SK-N-SH (cell line): Measurements from ENCODE around the gene MYLK3. TPM values are rescaled to one million over a fixed set of nuclear protein-coding genes. Genes with fewer than 3 reads are reported as not detected.

Experiments used
- CTCF ChIA-PET: fragments of 300-600, 350-600 bp; formaldehyde crosslinking; extraction: SDS; loops from one replicate; lab custom pipeline; 2021; lab: Yijun Ruan, JAX
- POLR2A ChIA-PET: fragments of 350-600 bp; sonication (Branson Sonifier 250); formaldehyde crosslinking; extraction: SDS; loops from one replicate; lab custom pipeline; 2020; ENCODE audit warnings: antibody characterized with exemption, inconsistent platforms; lab: Yijun Ruan, JAX
- DNase-seq: peaks from one replicate; pipeline ENCODE4 v3.0.0; 2012
- H2AFZ ChIP-seq: fragments of 200-600 bp; sonication (generic); 2 replicates; pipeline ENCODE4 v1.8.1; 2016; ENCODE audit warnings: antibody characterized with exemption, mild to moderate bottlenecking, low read depth
- H3F3A ChIP-seq: fragments of 200-600 bp; sonication (generic); replicated peaks from 2 replicates; pipeline ENCODE3; 2016; ENCODE audit warnings: antibody characterized with exemption, mild to moderate bottlenecking; ENCODE audit not compliant: insufficient read depth
- H3K27ac ChIP-seq, 2 experiments: fragments of 200-500 bp in 1 of 2; fragments of 200-600 bp in 1 of 2; sonication (Bioruptor generic) in 1 of 2; sonication (generic), shearing (Covaris generic) in 1 of 2; 2 replicates each; pipeline versions ENCODE4 v1.5.1 to v1.6.1; 2014 to 2016; ENCODE audit warnings: low read depth in 2 of 2, inconsistent platforms in 1 of 2, low read length in 1 of 2, mild to moderate bottlenecking in 1 of 2, mixed read lengths in 1 of 2
- H3K27me3 ChIP-seq: fragments of 200-600 bp; sonication (generic), shearing (Covaris generic); 2 replicates; pipeline ENCODE4 v1.6.1; 2016; ENCODE audit warnings: mixed run types; ENCODE audit not compliant: insufficient read depth
- H3K36me3 ChIP-seq, 2 experiments: fragments of 200-500 bp in 1 of 2; fragments of 200-600 bp in 1 of 2; sonication (Bioruptor generic) in 1 of 2; sonication (generic) in 1 of 2; replicated peaks in 1 of 2; 2 replicates each; pipeline versions ENCODE3 to v1.5.1; 2014 to 2016; ENCODE audit warnings: low read length in 1 of 2, mild to moderate bottlenecking in 1 of 2; ENCODE audit not compliant: insufficient read depth in 2 of 2, control insufficient read depth in 1 of 2
- H3K4me1 ChIP-seq, 2 experiments: fragments of 200-500 bp in 1 of 2; fragments of 200-600 bp in 1 of 2; sonication (Bioruptor generic) in 1 of 2; sonication (generic), shearing (Covaris generic) in 1 of 2; 2 replicates each; pipeline versions ENCODE4 v1.5.1 to v1.6.1; 2014 to 2016; ENCODE audit warnings: low read depth in 1 of 2, low read length in 1 of 2, mixed run types in 1 of 2; ENCODE audit not compliant: insufficient read depth in 2 of 2, control insufficient read depth in 1 of 2
- H3K4me2 ChIP-seq: fragments of 200-600 bp; sonication (generic), shearing (Covaris generic); 2 replicates; pipeline ENCODE4 v1.6.1; 2017; ENCODE audit warnings: mixed run types
- H3K4me3 ChIP-seq, 2 experiments: fragments of 200-500 bp in 1 of 2; fragments of 200-600 bp in 1 of 2; sonication (Bioruptor generic) in 1 of 2; sonication (generic), shearing (Covaris generic) in 1 of 2; 2 replicates each; pipeline versions ENCODE4 v1.5.1 to v1.8.1; 2014 to 2016; ENCODE audit warnings: low read depth in 2 of 2, inconsistent platforms in 1 of 2, low read length in 1 of 2, mild to moderate bottlenecking in 1 of 2, mixed read lengths in 1 of 2, moderate library complexity in 1 of 2
- H3K79me2 ChIP-seq: fragments of 200-600 bp; sonication (generic); 2 replicates; pipeline ENCODE4 v1.8.1; 2017; ENCODE audit warnings: mild to moderate bottlenecking; ENCODE audit not compliant: insufficient read depth
- H3K9ac ChIP-seq: fragments of 200-600 bp; sonication (generic); 2 replicates; pipeline ENCODE4 v1.6.1; 2017; ENCODE audit warnings: mixed run types
- H3K9me2 ChIP-seq: fragments of 200-600 bp; sonication (generic); 2 replicates; pipeline ENCODE4 v1.6.1; 2017; ENCODE audit warnings: mixed run types
- H3K9me3 ChIP-seq: fragments of 200-600 bp; sonication (generic); 2 replicates; pipeline ENCODE4 v1.6.1; 2017; ENCODE audit warnings: mixed run types, mild to moderate bottlenecking, moderate library complexity
- H4K20me1 ChIP-seq: fragments of 200-600 bp; sonication (generic); 2 replicates; pipeline ENCODE4 v1.6.1; 2017; ENCODE audit warnings: mild to moderate bottlenecking, mixed run types; ENCODE audit not compliant: insufficient read depth
- CHD2 ChIP-seq: fragments of 150-350 bp; IDR thresholded peaks from 2 replicates; pipeline ENCODE4 v1.6.1; 2018; ENCODE audit warnings: low read length; ENCODE audit not compliant: partially characterized antibody
- ELF1 ChIP-seq: IDR thresholded peaks from 2 replicates; pipeline ENCODE4 v1.4.0; 2012
- EP300 ChIP-seq, 2 experiments: IDR thresholded peaks; 2 replicates each; pipeline versions ENCODE4 v1.4.0 to v1.6.1; 2012; ENCODE audit warnings: borderline replicate concordance in 1 of 2, low read depth in 1 of 2, low read length in 1 of 2
- EZH2phosphoT487 ChIP-seq: fragments of 200-600 bp; sonication (generic); IDR thresholded peaks from 2 replicates; pipeline ENCODE4 v1.6.1; 2017; ENCODE audit warnings: low read depth, mixed run types, mild to moderate bottlenecking, antibody characterized with exemption, moderate library complexity, borderline replicate concordance
- FOSL2 ChIP-seq: IDR thresholded peaks from 2 replicates; pipeline ENCODE4 v1.4.0; 2012; ENCODE audit warnings: low read depth, mild to moderate bottlenecking, moderate library complexity, borderline replicate concordance
- FOXM1 ChIP-seq: IDR thresholded peaks from 2 replicates; pipeline ENCODE4 v1.4.0; 2012; ENCODE audit warnings: low read depth, mild to moderate bottlenecking
- MXI1 ChIP-seq: IDR thresholded peaks from 2 replicates; pipeline ENCODE4 v1.6.1; 2012; ENCODE audit warnings: mild to moderate bottlenecking, low read depth, low read length, improper control_type of control experiment
- NFIC ChIP-seq: IDR thresholded peaks from 2 replicates; pipeline ENCODE4 v1.4.0; 2012; ENCODE audit warnings: borderline replicate concordance
- NRF1 ChIP-seq: IDR thresholded peaks from 2 replicates; pipeline ENCODE4 v1.6.1; 2012; ENCODE audit warnings: low read depth, mild to moderate bottlenecking, low read length
- POLR2AphosphoS5 ChIP-seq: IDR thresholded peaks from 2 replicates; pipeline ENCODE4 v1.6.1; 2012; ENCODE audit warnings: low read depth, low read length
- TCF12 ChIP-seq: IDR thresholded peaks from 2 replicates; pipeline ENCODE4 v1.4.0; 2012
- YY1 ChIP-seq: IDR thresholded peaks from 2 replicates; pipeline ENCODE4 v1.4.0; 2012; ENCODE audit warnings: low read depth, mild to moderate bottlenecking
- WGBS: methylation state at CpG from one replicate; pipeline ENCODE4 v1.1.6; 2017; ENCODE audit warnings: low lambda C conversion rate; 5-methylcytosine and 5-hydroxymethylcytosine counted together
- polyA plus RNA-seq, 3 experiments: library from polyadenylated mRNA; depleted of rRNA; stranded (reverse); fragments of >200 nt; gene quantifications; 2 replicates each; pipeline ENCODE4 v1.2.3, GENCODE V29; 2012
- TF ChIP-seq, protein P1 (sequence below): IDR thresholded peaks from 2 replicates; pipeline ENCODE4 v1.4.0; 2012; ENCODE audit warnings: low read depth, borderline replicate concordance
- TF ChIP-seq, protein P2 (sequence below): IDR thresholded peaks from 2 replicates; pipeline ENCODE4 v1.4.0; 2012; ENCODE audit warnings: low read depth

Gene MYLK3
- polyA plus RNA-seq, 1 of the 3 experiments (the other 2 are of a cell fraction): 0.05 TPM

DNA sequence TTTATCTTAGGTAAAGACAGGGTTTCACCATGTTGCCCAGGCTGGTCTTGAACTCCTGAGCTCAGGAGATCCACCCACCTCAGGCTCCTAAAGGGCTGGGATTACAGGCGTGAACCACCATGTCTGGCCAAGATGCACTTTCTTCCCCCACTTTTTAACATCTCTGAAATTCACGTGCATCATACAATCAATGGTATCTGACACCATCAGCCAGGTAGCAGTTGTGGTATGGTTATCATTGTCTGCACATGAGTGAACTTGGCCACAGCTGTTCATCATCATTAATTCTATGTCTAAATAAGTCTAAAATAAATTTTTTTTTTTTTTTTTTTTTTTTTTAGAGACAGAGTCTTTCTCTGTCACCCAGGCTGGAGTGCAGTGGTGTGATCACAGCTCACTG is 34.2 kb upstream of the MYLK3 start:
- Histone ChIP-seq H3K9me2 (no peaks in the 10 kb centered on the region), H3K9me3 (no peaks in the 10 kb centered on the region), H3K36me3 (no peaks in the 10 kb centered on the region), H3K27ac (no peak overlapping the region), H4K20me1 (no peaks in the 10 kb centered on the region), H3K4me1 (no peaks in the 10 kb centered on the region; a peak in 1 of 4 replicates), H3K9ac (no peak overlapping the region), H3K4me3 (no peak overlapping the region), H3F3A (no peaks in the 10 kb centered on the region), H3K27me3 (no peaks in the 10 kb centered on the region), H2AFZ (no peak overlapping the region), H3K79me2 (no peaks in the 10 kb centered on the region), H3K4me2 (no peak overlapping the region)
- WGBS: 89% methylated on average over 2 of the region's 2 CpGs
- ChIA-PET POLR2A (no interaction called here), CTCF (no interaction called here)
- no peak for DNase-seq
- TF ChIP-seq FOSL2 (no peak), FOXM1 (no peak), NRF1 (no peak), EZH2phosphoT487 (no peak)

DNA sequence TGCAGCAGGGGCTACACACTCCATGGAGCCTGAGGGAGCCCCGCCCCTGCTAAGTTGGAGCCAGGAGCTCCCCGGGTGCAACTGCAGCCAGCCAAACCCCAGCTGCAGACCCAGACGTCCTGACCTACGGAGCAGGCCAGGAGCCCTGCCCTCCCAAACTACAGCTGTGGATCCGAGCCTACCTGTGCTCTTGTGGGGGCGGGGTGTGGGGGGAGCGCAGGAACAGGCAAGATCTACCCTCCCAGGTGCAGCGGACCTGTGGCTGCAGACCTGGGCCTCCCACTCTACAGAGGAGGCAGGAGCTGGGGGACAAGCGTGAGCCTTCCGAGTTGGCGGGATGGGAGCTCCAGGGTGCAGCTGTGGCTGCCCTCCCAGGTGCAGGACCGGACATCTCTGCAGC is 29.7 kb upstream of the MYLK3 start:
- Histone ChIP-seq H2AFZ (no peak overlapping the region), H3K27ac (no peak overlapping the region), H3K4me1 (no peaks in the 10 kb centered on the region; a peak in 1 of 4 replicates), H3K27me3 (no peaks in the 10 kb centered on the region), H4K20me1 (no peaks in the 10 kb centered on the region), H3K9me3 (no peaks in the 10 kb centered on the region), H3K4me2 (no peak overlapping the region), H3K4me3 (no peak overlapping the region), H3F3A (no peaks in the 10 kb centered on the region), H3K9me2 (no peaks in the 10 kb centered on the region), H3K9ac (no peak overlapping the region), H3K36me3 (no peaks in the 10 kb centered on the region), H3K79me2 (no peaks in the 10 kb centered on the region)
- DNase-seq: no peak
- CTCF ChIA-PET: no interaction called here
- TF ChIP-seq YY1 (no peak), CHD2 (no peak), POLR2AphosphoS5 (no peak), FOXM1 (no peak), TCF12 (no peak), FOSL2 (no peak), EP300 (IDR thresholded peaks at IDR 0.05; ENCODE audit: borderline replicate concordance in 1 of 2, low read depth in 1 of 2, low read length in 1 of 2) (no peak), MXI1 (no peak), NFIC (no peak), EZH2phosphoT487 (no peak), ELF1 (no peak)
- TF ChIP-seq, protein P1, sequence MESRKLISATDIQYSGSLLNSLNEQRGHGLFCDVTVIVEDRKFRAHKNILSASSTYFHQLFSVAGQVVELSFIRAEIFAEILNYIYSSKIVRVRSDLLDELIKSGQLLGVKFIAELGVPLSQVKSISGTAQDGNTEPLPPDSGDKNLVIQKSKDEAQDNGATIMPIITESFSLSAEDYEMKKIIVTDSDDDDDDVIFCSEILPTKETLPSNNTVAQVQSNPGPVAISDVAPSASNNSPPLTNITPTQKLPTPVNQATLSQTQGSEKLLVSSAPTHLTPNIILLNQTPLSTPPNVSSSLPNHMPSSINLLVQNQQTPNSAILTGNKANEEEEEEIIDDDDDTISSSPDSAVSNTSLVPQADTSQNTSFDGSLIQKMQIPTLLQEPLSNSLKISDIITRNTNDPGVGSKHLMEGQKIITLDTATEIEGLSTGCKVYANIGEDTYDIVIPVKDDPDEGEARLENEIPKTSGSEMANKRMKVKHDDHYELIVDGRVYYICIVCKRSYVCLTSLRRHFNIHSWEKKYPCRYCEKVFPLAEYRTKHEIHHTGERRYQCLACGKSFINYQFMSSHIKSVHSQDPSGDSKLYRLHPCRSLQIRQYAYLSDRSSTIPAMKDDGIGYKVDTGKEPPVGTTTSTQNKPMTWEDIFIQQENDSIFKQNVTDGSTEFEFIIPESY: no peak
- TF ChIP-seq, protein P2, sequence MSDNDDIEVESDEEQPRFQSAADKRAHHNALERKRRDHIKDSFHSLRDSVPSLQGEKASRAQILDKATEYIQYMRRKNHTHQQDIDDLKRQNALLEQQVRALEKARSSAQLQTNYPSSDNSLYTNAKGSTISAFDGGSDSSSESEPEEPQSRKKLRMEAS: no peak
- POLR2A ChIA-PET: no interaction called here
- 74% methylated on average over 3 of the region's 12 CpGs for WGBS
